Breast epithelium (tissue), 3 donors: ENCODE measurements around the gene AMELY.

Experiments used
- POLR2A ChIP-seq: fragments of 450-650 bp; IDR thresholded peaks from one replicate; pipeline ENCODE4 v1.6.1; 2016; ENCODE audit warnings: antibody characterized with exemption, mild to moderate bottlenecking, moderate library complexity
- TF ChIP-seq, protein P1 (sequence below), 3 donors: fragments of 450-650 bp; IDR thresholded peaks; one replicate each; pipeline ENCODE4 v1.5.1; 2016 to 2017; ENCODE audit warnings: antibody characterized with exemption in 3 of 3, mild to moderate bottlenecking in 3 of 3, moderate library complexity in 3 of 3

DNA sequence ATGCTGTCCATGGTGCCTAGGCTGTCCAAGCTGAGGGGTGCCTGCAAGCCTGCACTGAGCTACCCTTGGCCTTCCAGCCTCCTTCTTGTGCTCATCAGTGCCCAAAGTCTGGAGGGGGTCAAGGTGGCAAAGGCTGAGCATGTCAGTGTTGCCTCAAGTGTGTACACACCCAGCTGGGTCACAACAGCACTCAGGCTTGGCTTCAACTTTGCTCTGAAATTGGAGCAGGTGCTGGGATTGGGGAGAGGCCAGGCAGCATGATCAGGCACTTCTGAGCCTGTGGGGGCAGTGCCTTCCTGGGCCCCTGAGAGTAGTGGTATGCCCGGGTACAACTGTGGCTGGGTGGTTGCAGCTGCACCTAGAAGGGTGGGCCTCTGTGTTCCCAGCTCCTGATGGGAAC is 17.7 kb upstream of the AMELY start:
- TF ChIP-seq POLR2A, result no peak
- TF ChIP-seq, protein P1, sequence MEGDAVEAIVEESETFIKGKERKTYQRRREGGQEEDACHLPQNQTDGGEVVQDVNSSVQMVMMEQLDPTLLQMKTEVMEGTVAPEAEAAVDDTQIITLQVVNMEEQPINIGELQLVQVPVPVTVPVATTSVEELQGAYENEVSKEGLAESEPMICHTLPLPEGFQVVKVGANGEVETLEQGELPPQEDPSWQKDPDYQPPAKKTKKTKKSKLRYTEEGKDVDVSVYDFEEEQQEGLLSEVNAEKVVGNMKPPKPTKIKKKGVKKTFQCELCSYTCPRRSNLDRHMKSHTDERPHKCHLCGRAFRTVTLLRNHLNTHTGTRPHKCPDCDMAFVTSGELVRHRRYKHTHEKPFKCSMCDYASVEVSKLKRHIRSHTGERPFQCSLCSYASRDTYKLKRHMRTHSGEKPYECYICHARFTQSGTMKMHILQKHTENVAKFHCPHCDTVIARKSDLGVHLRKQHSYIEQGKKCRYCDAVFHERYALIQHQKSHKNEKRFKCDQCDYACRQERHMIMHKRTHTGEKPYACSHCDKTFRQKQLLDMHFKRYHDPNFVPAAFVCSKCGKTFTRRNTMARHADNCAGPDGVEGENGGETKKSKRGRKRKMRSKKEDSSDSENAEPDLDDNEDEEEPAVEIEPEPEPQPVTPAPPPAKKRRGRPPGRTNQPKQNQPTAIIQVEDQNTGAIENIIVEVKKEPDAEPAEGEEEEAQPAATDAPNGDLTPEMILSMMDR (IDR thresholded peaks at IDR 0.05), result no peak
